ENCODE results near the gene SPIRE2. TPM values are rescaled to one million over a fixed set of nuclear protein-coding genes. Genes with fewer than 3 reads are reported as not detected.

Gene SPIRE2
- total RNA-seq, 4 donors from 2014 or later = 3.4 to 9.6 (median 4.3) TPM

DNA sequence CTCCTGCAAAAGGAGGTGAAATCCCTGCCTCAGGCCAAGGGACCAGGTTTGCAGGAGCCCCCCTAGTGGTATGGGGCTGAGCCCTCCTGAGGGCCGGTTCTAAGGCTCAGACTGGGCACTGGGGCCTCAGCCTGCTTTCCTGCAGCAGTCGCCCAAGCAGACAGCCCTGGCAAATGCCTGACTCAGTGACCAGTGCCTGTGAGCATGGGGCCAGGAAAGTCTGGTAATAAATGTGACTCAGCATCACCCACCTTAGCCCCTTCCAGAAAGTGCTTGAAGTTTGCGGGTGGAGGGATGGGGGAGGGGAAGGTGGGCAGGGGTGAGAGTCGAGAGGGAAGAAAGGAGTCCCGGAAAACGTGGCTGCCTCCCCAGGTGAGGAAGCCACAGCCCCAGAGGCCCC lies 92.4 kb downstream of the SPIRE2 start:
- no peak for DNase-seq
- Histone ChIP-seq H3K9me3 (no peaks in the 10 kb centered on the region), H3K27me3 (peaks cover 0 to 79% (median 4%) of the 10 kb centered on the region in 4 donors), H3K36me3 (no peaks in the 10 kb centered on the region), H3K4me3 (no peak overlapping the region), H3K27ac (peak overlapping the region in 3 of 4 donors; percentile 43 to 93 (median 88)), H3K4me1 (peaks cover 54 to 79% (median 58%) of the 10 kb centered on the region in 3 donors)
- 0 to 30% methylated on average over 1 to 2 of the region's 6 CpGs for WGBS, 2 donors
- intact Hi-C loops (cut with DNase I) = no loop called here
- TF ChIP-seq, protein P1, sequence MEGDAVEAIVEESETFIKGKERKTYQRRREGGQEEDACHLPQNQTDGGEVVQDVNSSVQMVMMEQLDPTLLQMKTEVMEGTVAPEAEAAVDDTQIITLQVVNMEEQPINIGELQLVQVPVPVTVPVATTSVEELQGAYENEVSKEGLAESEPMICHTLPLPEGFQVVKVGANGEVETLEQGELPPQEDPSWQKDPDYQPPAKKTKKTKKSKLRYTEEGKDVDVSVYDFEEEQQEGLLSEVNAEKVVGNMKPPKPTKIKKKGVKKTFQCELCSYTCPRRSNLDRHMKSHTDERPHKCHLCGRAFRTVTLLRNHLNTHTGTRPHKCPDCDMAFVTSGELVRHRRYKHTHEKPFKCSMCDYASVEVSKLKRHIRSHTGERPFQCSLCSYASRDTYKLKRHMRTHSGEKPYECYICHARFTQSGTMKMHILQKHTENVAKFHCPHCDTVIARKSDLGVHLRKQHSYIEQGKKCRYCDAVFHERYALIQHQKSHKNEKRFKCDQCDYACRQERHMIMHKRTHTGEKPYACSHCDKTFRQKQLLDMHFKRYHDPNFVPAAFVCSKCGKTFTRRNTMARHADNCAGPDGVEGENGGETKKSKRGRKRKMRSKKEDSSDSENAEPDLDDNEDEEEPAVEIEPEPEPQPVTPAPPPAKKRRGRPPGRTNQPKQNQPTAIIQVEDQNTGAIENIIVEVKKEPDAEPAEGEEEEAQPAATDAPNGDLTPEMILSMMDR (IDR thresholded peaks at IDR 0.05) = no peak
- no peak for TF ChIP-seq POLR2A (IDR thresholded peaks at IDR 0.05)

Other genes with a start within 250 kb of the SPIRE2 start
- gene DPEP1, start 214.8 kb upstream of the SPIRE2 start, total RNA-seq = 1 to 10 TPM in 1 of 4 donors, under 1 TPM in 1, not detected in 2; 0.76 to 4.1 TPM
- 100 to 1,000 TPM in 2 of 4 donors, 10 to 100 TPM in 2; 83.0 to 116 (median 104) TPM for gene CHMP1A, start 170.8 kb upstream of the SPIRE2 start, total RNA-seq
- gene SPATA33, start 170.6 kb upstream of the SPIRE2 start, total RNA-seq = 1 to 10 TPM; 1.8 to 4.9 (median 2.8) TPM
- 10 to 100 TPM; 21.6 to 45.0 (median 39.3) TPM for gene CDK10, start 141.8 kb upstream of the SPIRE2 start, total RNA-seq
- gene SPATA2L, start 126.8 kb upstream of the SPIRE2 start, total RNA-seq = 10 to 100 TPM in 2 of 4 donors, 1 to 10 TPM in 2; 6.1 to 26.1 (median 8.9) TPM
- gene VPS9D1, start 107.6 kb upstream of the SPIRE2 start, total RNA-seq = 10 to 100 TPM in 3 of 4 donors, 1 to 10 TPM in 1; 7.1 to 25.0 (median 13.8) TPM
- 10 to 100 TPM; 18.1 to 43.3 (median 34.1) TPM for gene ZNF276, start 106.9 kb upstream of the SPIRE2 start, total RNA-seq
- 10 to 100 TPM in 1 of 4 donors, 1 to 10 TPM in 3; 3.8 to 29.0 (median 6.8) TPM for gene FANCA, start 11.8 kb upstream of the SPIRE2 start, total RNA-seq
- gene TCF25, start 45.1 kb downstream of the SPIRE2 start, total RNA-seq = 100 to 1,000 TPM in 2 of 4 donors, 10 to 100 TPM in 2; 79.7 to 124 (median 101) TPM
- gene MC1R, start 90.4 kb downstream of the SPIRE2 start, total RNA-seq = 1 to 10 TPM; 1.1 to 3.4 (median 2.0) TPM
- gene TUBB3, start 94.9 kb downstream of the SPIRE2 start, total RNA-seq = 1 to 10 TPM in 3 of 4 donors, not detected in 1; 2.2 to 9.6 (median 8.0) TPM
- 10 to 100 TPM; 43.5 to 63.0 (median 52.4) TPM for gene DEF8, start 120.3 kb downstream of the SPIRE2 start, total RNA-seq
- gene DBNDD1, start 191.0 kb downstream of the SPIRE2 start, total RNA-seq = 10 to 100 TPM in 2 of 4 donors, 1 to 10 TPM in 2; 5.8 to 29.2 (median 12.7) TPM
- gene PRDM7, start 248.9 kb downstream of the SPIRE2 start, total RNA-seq = not detected